ENCODE data around the gene ADARB1. TPM values are rescaled to one million over a fixed set of nuclear protein-coding genes. Genes with fewer than 3 reads are reported as not detected.
"Not testable (repeated sequence)": the region's sequence is repeated elsewhere in the genome, so short reads cannot be mapped to it uniquely, and the experiment has no call there.

ADARB1 gene
- total RNA-seq, 1 donor from 2014 or later: 41.4 TPM

- intact Hi-C loops (cut with micrococcal nuclease): no loop called here
Observed at GRCh38 chr21:45145146-45145545, 70.8 kb downstream of the ADARB1 start.

DNA sequence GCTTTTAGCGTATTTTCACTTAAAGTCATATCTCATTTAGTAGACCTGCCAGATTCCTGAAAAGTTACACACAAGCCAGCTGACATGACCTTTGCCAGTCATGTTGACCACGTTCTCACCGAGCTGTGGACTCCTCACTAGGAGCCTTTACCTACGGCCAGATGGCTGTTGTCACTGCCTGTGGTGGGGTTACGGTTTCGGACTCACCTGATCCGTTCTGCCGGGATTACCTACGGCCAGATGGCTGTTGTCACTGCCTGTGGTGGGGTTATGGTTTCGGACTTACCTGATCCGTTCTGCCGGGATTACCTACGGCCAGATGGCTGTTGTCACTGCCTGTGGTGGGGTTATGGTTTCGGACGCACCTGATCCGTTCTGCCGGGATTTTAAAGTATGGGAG is 71.5 kb downstream of the ADARB1 start:
- intact Hi-C loops (cut with micrococcal nuclease): not testable (repeated sequence)

- intact Hi-C loops (cut with micrococcal nuclease): no loop called here
Observed at GRCh38 chr21:45146306-45146705, 71.9 kb downstream of the ADARB1 start.

DNA sequence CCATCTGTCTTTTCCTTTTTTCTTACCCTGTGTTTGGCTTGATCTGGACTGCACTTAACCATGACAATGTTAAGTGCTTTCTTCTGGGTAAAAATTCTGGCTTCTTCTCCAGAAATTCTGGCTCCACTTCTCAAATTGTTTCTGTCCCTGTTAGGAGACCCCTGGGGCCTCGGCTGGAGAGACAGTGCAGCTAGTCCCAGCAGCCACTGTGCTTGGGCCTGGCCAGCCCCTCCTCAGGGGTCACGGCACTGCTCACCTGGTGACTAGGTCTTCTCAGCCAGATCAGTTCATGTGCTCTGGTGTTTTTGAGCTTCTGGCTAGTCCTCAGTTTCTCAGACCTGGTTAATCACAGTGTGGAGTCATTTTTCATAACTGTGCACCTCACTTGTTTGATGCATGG is 72.4 kb downstream of the ADARB1 start:
- intact Hi-C loops (cut with micrococcal nuclease): no loop called here

DNA sequence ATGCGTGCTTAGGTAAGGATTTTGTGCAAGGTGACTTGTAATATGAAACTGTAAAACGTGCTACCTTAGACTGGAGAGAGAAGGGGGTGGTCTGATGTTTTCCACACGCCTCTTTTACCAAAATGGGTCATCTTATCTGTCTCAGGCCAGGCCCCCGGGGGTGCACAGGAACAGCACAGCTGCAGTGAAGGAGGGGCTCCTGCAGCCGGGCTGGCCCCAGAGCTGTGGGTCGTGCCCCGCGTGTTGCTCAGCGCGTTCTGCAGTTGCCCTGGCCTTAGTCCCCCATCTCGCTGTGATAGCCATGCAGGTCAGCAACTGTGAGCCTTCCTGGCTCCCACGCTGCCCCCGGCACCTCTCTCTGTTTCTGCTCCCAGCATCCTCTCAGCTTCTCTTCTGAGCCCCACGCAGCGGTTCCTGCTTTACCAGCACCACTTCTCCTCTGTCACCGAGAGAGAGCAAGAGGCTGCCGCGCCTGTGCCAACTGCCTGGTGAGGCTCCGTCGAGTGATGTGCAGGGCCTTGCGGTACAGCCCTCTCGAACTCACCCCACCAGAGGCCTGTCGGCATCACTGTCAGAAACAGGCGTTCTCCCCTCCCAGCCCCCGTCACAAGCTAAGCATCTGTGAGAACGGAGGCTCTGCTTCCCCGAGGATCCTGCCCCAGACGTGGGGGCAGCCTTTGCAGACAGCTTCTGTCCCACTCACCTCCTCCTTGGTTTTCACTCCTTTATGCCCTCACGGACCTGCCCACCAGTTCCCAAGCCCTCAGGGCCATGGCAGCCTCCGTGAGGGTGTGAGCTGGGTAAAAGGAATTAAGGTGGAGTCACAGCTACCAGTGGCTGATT is 73.3 kb downstream of the ADARB1 start:
- intact Hi-C loops (cut with micrococcal nuclease): no loop called here

GRCh38 chr21:45148316-45148990 is 74.1 kb downstream of the ADARB1 start:
- intact Hi-C loops (cut with micrococcal nuclease): no loop called here

GRCh38 chr21:45149021-45149420 is 74.6 kb downstream of the ADARB1 start:
- intact Hi-C loops (cut with micrococcal nuclease): no loop called here

DNA sequence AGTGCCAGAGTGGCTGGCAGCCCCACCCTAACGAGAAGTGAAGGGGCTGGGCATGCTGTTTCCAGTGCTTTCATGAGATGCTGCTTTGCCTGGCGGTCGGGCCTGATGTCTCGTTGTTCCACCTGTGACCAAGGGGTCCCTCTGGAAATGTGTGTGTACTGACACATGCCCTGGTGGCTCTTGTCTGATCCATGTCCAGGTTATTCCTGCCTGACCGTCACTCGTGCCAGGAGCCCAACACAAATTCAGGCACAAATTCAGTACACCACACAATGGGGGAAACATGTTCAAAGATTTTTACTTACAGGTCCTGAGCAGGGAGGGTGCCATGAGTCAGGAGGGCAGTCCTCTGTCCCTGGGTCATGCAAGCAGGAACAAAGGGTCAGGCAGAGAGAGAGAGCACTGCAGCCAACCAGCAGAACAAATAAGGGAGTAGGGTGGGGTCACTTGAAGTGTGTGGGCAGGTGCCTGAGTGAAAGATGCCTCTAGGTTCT is 76.3 kb downstream of the ADARB1 start:
- intact Hi-C loops (cut with micrococcal nuclease): loop anchor here (5.0 kb wide), 2 partner anchors 117 to 392 kb away; partner anchors contain the start of gene SLC19A1

GRCh38 chr21:45151445-45152160 is 77.2 kb downstream of the ADARB1 start:
- intact Hi-C loops (cut with micrococcal nuclease): loop anchor here (1.0 to 5.0 kb wide), 6 partner anchors 75 to 669 kb away; partner anchors contain the start of gene SLC19A1

GRCh38 chr21:45152265-45152746 is 77.9 kb downstream of the ADARB1 start:
- intact Hi-C loops (cut with micrococcal nuclease): loop anchor here (1.0 to 5.0 kb wide), 6 partner anchors 74 to 668 kb away; partner anchors contain the start of gene SLC19A1

- intact Hi-C loops (cut with micrococcal nuclease): loop anchor here (2.0 to 5.0 kb wide), 4 partner anchors 73 to 389 kb away; partner anchors contain the start of gene SLC19A1
Observed at GRCh38 chr21:45153358-45154318, 79.3 kb downstream of the ADARB1 start.

DNA sequence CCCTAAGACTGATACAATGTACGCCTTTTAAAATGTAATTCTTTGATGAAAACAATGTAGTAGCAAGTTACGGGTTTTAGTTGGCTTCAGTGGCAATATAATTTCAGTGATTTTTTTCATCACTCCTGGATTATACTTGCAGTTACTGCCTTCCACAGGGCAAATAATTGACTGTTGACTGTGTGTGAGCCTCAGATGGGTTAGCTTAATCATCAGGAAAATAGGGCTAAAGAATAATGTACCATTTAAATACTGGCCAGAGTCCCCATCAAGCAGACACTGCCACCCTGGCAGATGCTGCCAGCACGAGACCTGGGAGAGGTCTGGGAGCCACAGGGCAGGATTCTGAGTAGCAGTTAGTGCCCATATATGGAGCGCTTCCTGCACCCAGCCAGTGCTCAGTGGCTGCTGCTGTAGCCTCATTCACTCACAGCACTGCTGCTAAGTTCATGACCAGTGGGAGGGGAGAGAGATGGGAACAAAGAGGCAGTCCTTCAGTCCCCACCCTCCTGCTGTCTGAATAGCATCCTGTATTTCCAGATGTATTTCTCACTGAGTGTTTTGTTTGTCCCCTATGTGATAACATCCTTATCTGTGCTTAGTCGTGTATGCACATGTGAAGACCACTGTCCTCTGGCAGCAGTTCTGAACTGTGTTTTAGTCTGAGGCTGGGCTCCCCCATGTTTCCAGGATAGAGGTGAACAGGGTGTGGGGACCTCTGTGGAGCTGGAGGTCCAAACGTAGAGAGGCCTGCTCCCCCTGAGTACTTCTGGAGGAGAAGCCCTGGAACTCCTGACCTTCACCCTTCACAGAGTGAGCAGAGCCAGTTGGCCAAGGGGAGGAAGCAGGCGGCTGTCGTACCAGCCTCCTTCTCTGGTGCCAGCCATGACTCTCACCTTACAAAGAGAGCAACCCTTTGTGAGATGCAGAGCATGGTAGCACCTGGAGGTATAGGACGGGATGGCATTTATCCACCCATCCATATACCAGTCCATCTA is 80.4 kb downstream of the ADARB1 start:
- intact Hi-C loops (cut with micrococcal nuclease): loop anchor here (5.0 kb wide), 2 partner anchors 112 to 387 kb away; partner anchors contain the start of gene SLC19A1

- intact Hi-C loops (cut with micrococcal nuclease): no loop called here
Observed at GRCh38 chr21:45155910-45156309, 81.5 kb downstream of the ADARB1 start.

- intact Hi-C loops (cut with micrococcal nuclease): no loop called here
Observed at GRCh38 chr21:45156459-45156858, 82.1 kb downstream of the ADARB1 start.

- intact Hi-C loops (cut with micrococcal nuclease): no loop called here
Observed at GRCh38 chr21:45157932-45158331, 83.6 kb downstream of the ADARB1 start.

- intact Hi-C loops (cut with micrococcal nuclease): no loop called here
Observed at GRCh38 chr21:45158491-45159423, 84.4 kb downstream of the ADARB1 start.

- intact Hi-C loops (cut with micrococcal nuclease): no loop called here
Observed at GRCh38 chr21:45160198-45160597, 85.8 kb downstream of the ADARB1 start.
